ENCODE measurements around the gene ARL5B. TPM values are rescaled to one million over a fixed set of nuclear protein-coding genes. Genes with fewer than 3 reads are reported as not detected.

The ARL5B gene
- total RNA-seq, 4 donors from 2014 or later, result 12.4 to 21.5 (median 15.5) TPM

DNA sequence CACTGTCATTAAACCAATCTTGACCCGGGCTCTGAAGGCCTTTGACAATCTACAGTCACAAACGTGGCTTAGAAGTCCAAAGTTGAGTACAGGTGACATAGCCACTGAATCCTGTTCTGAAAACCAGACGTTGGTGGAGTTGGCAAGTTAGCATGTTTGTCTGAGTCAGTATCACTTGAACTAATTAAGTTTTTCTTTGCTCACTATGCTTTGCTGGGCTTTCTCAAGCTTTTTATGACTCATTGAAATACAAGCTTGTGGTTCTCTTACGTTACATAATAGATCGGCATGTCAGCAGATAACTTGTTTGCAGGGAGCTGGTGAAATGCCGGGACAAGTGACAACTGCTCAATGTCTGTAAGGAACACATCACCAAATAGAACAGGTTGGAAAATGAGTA is 53.8 kb downstream of the ARL5B start:
- Histone ChIP-seq H3K4me3 (replicated peaks in 1 of 3) (no peak overlapping the region), H3K36me3 (no peaks in the 10 kb centered on the region), H3K27ac (peak overlapping the region in 1 of 3 donors; percentile 38), H3K9me3 (no peaks in the 10 kb centered on the region), H3K4me1 (peaks cover 0 to 4% of the 10 kb centered on the region in 2 donors), H3K27me3 (no peaks in the 10 kb centered on the region)
- DNase-seq, result peak; percentile 10 to 36
- TF ChIP-seq, protein P1, sequence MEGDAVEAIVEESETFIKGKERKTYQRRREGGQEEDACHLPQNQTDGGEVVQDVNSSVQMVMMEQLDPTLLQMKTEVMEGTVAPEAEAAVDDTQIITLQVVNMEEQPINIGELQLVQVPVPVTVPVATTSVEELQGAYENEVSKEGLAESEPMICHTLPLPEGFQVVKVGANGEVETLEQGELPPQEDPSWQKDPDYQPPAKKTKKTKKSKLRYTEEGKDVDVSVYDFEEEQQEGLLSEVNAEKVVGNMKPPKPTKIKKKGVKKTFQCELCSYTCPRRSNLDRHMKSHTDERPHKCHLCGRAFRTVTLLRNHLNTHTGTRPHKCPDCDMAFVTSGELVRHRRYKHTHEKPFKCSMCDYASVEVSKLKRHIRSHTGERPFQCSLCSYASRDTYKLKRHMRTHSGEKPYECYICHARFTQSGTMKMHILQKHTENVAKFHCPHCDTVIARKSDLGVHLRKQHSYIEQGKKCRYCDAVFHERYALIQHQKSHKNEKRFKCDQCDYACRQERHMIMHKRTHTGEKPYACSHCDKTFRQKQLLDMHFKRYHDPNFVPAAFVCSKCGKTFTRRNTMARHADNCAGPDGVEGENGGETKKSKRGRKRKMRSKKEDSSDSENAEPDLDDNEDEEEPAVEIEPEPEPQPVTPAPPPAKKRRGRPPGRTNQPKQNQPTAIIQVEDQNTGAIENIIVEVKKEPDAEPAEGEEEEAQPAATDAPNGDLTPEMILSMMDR (IDR thresholded peaks at IDR 0.05), result no peak
- intact Hi-C loops (cut with DNase I), result no loop called here
- 47 to 60% methylated on average over 6 of the region's 6 CpGs for WGBS, 2 donors

DNA sequence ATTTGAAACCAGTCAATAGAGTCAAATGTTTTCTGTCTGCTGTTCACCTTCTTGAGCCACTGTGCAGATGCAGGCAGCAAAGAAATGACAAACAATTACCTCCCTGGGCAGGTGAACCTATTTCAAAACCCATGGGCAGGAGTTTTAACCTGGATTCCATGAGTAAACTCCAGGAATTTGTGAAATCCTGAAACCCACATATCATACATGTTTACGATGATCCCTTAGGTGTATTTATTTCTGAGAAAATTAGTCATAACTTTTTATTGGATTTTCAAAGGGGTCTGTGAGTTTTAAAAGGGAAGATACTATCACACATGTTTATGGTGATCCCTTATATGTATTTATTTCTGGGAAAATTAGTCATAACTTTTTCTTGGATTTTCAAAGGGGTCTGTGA is 59.8 kb downstream of the ARL5B start:
- intact Hi-C loops (cut with DNase I), result no loop called here

DNA sequence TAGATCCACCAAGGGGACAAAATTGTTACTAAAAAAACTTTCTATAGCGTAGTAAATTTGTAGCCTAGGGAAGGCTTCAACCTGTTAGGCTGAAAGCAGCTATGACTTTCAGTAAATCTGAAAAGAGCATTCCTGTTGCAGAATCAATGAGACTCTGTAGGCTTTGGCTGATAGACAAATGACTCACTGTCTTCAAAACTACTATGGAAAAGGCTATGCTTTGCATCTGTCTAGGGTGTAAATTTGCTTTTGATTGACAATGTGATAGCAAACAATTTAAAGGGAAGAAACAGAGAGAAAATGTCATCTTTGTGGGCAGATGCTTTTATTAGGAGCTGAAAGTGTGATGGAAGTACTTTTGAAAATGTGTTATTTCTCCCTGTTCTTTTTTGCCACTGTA is 60.6 kb downstream of the ARL5B start:
- Histone ChIP-seq H3K4me1 (no peaks in the 10 kb centered on the region), H3K4me3 (replicated peaks in 1 of 3) (no peak overlapping the region), H3K27me3 (no peaks in the 10 kb centered on the region), H3K9me3 (no peaks in the 10 kb centered on the region), H3K27ac (no peak overlapping the region), H3K36me3 (no peaks in the 10 kb centered on the region)
- WGBS, 2 donors, result 68 to 84% methylated on average over 1 of the region's 1 CpG
- DNase-seq, result no peak
- intact Hi-C loops (cut with DNase I), result no loop called here
- TF ChIP-seq POLR2A (IDR thresholded peaks at IDR 0.05), result no peak
- TF ChIP-seq, protein P1 (IDR thresholded peaks at IDR 0.05), result no peak

More for the DNA sequence above, 59.8 kb downstream of the ARL5B start:
- H3K27ac ChIP-seq, result no peak overlapping the region
- no peaks in the 10 kb centered on the region for H3K36me3 ChIP-seq
- no peaks in the 10 kb centered on the region for H3K27me3 ChIP-seq
- H3K4me1 ChIP-seq, result no peaks in the 10 kb centered on the region
- no peaks in the 10 kb centered on the region for H3K9me3 ChIP-seq
- 91 to 96% methylated on average over 1 of the region's 1 CpG for WGBS, 2 donors
- no peak overlapping the region for H3K4me3 ChIP-seq (replicated peaks in 1 of 3)
- no peak for DNase-seq
- TF ChIP-seq, protein P1 (IDR thresholded peaks at IDR 0.05), result no peak
- no peak for TF ChIP-seq POLR2A (IDR thresholded peaks at IDR 0.05)

DNA sequence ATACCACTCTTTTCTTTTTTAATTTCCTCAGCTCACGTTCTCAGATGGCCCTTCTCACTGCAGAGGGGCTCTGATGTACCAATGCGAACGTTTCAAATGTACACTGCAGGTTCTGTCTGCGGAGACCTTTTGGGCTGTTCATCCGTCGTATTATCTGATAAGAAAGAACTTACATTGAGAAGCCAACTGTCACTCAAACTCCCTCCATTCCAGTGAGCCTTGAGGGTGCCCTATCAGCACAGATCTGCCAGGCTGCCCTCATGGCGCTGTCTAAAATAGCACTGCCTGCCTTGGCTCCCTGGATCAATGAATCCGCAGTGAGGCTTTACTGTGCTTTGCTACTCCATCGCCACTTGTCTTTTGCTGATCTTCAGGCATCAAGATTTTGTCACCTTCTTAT is 61.8 kb downstream of the ARL5B start:
- intact Hi-C loops (cut with DNase I), result no loop called here
- Histone ChIP-seq H3K4me3 (replicated peaks in 1 of 3) (no peak overlapping the region), H3K27me3 (no peaks in the 10 kb centered on the region), H3K27ac (no peak overlapping the region), H3K36me3 (no peaks in the 10 kb centered on the region), H3K9me3 (no peaks in the 10 kb centered on the region), H3K4me1 (no peaks in the 10 kb centered on the region)
- TF ChIP-seq, protein P1 (IDR thresholded peaks at IDR 0.05), result no peak
- no peak for TF ChIP-seq POLR2A (IDR thresholded peaks at IDR 0.05)
- WGBS, 2 donors, result 67 to 68% methylated on average over 8 to 9 of the region's 9 CpGs
- no peak for DNase-seq

DNA sequence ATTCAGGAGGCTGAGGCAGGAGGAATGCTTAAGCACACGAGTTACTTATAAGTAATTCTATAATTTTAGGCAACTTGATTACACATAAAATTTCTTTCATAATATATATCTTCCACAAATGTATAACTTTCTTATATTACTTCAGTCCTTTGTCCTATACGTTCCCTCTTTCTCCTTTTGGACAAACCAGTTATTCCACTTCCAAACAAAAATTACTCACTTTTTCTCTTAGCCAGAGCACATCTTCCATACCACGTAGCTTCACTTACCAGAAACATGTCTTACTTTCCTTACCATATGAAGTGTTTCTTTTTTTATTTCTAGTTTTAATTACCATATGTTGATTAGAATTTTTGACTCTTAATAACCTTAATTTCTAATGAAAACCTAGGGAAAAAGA is 64.6 kb downstream of the ARL5B start:
- H3K36me3 ChIP-seq, result no peaks in the 10 kb centered on the region
- intact Hi-C loops (cut with DNase I), result no loop called here
- 58 to 68% methylated on average over 3 of the region's 3 CpGs for WGBS, 2 donors
- TF ChIP-seq POLR2A (IDR thresholded peaks at IDR 0.05), result no peak
- TF ChIP-seq, protein P1 (IDR thresholded peaks at IDR 0.05), result no peak
- H3K4me3 ChIP-seq (replicated peaks in 1 of 3), result no peak overlapping the region
- H3K27ac ChIP-seq, result no peak overlapping the region
- no peaks in the 10 kb centered on the region for H3K9me3 ChIP-seq
- DNase-seq, result no peak
- no peaks in the 10 kb centered on the region for H3K27me3 ChIP-seq
- no peaks in the 10 kb centered on the region for H3K4me1 ChIP-seq

Other genes with a start within 250 kb of the ARL5B start
- gene NSUN6, start 7.8 kb upstream of the ARL5B start, total RNA-seq, result 100 to 1,000 TPM in 1 of 4 donors, 10 to 100 TPM in 3; 18.6 to 104 (median 22.5) TPM

Measured in thyroid gland (tissue), 4 donors.